GM18505 (cell line): ENCODE results near the gene PELI2.

Source experiments
- ATAC-seq: cut with Tn5 transposase; IDR thresholded peaks from one replicate; pipeline ENCODE4 v1.9.1; 2021; ENCODE audit not compliant: unreplicated experiment
- POLR2A ChIP-seq: IDR thresholded peaks from 4 replicates; pipeline ENCODE4 v1.6.1; 2011; ENCODE audit warnings: borderline replicate concordance; ENCODE audit not compliant: insufficient read depth, insufficient read length; ENCODE audit errors: extremely low read depth

Gene PELI2

GRCh38 chr14:56142314-56142713 lies 24.1 kb downstream of the PELI2 start:
- TF ChIP-seq POLR2A, result no peak
- no peak for ATAC-seq

DNA sequence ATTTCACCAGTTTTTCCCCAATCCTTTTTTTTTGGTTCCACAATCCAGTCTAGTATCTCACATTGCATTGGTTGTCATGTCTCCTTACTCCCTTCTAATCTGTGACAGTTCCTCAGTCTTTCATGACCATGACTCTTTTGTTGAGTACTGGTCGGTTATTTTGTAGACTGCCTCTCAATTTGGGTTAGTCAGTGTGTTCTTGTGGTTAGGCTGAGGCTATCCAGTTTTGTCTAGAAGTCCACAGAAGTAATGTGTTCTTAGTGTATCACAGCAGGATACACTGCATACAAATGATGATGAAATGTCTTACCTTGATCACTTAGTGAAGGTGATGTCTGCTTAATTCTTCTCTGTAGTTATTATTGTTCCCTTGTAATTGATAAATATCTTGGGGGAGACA lies 24.8 kb downstream of the PELI2 start:
- no peak for TF ChIP-seq POLR2A
- no peak for ATAC-seq

DNA sequence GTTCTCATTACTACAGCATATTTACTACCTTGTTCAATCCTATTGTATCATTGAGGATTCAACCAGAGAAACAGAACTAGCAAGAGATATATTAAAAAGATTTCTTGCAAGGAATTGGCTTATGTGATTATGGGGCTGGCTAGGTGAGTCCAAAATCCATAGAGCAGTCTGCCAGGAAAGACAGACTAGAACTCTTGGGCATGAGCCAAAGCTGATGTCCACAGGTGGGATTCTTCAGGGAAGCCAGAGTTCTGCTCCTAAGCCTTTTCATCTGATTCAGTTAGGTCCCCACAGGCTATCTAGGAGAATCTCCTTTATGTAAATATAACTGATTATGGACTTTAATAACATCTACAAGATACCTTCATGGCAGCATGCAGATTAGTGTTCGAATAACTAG lies 26.0 kb downstream of the PELI2 start:
- TF ChIP-seq POLR2A, result no peak
- ATAC-seq, result no peak

DNA sequence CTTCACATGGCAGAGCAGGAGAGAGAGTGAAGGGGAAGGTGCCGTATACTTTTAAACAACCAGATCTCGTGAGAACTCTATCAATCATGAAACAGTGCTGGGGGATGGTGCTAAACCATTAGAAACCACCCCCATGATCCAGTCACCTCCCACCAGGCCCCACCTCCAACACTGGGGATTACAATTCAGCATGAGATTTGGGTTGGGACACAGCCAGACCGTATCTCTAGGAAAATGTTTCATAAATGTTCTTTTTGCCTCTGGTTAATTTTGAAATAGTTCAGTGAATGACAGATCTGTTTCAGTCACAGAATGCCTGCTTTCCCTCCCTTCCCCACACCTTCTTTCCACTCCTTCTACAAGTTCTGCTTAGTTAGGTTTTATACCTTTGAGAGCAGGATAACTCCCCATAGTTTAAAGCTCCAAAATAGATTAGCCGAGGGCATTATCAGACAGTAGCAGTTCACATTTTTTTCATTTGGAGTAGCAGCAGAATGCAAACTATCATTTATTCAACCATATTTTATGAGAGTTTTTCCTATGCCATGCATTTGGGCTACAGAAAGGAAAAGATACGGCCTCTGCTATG lies 27.1 kb downstream of the PELI2 start:
- no peak for ATAC-seq
- TF ChIP-seq POLR2A, result no peak

DNA sequence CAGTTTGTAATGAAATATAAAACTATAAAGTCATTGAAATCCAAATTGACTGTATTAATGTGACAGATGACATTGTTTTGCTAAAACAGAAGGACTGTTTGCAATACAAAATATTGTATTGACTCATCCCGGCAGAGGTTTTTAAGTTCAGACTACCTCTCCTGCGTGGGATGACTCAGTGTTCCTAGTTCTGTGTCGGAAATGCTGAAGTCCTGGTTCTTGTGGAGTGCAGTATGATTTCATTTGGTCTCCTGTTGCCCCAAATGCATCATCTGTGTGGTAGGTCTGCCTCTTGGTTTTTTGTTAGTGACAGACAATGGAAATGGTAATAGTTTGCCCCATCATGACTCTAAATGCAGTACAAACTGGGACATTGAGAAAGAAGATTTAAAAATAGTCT lies 27.8 kb downstream of the PELI2 start:
- ATAC-seq, result no peak
- TF ChIP-seq POLR2A, result no peak

GRCh38 chr14:56147449-56147848 lies 29.2 kb downstream of the PELI2 start:
- ATAC-seq, result no peak
- TF ChIP-seq POLR2A, result no peak

GRCh38 chr14:56147986-56148901 lies 30.0 kb downstream of the PELI2 start:
- ATAC-seq, result no peak
- TF ChIP-seq POLR2A, result no peak

- ATAC-seq, result no peak
- no peak for TF ChIP-seq POLR2A
These were observed 30.9 kb downstream of the PELI2 start for GRCh38 chr14:56149151-56149550.

- TF ChIP-seq POLR2A, result no peak
- no peak for ATAC-seq
These were observed 31.8 kb downstream of the PELI2 start for GRCh38 chr14:56149995-56150394.

DNA sequence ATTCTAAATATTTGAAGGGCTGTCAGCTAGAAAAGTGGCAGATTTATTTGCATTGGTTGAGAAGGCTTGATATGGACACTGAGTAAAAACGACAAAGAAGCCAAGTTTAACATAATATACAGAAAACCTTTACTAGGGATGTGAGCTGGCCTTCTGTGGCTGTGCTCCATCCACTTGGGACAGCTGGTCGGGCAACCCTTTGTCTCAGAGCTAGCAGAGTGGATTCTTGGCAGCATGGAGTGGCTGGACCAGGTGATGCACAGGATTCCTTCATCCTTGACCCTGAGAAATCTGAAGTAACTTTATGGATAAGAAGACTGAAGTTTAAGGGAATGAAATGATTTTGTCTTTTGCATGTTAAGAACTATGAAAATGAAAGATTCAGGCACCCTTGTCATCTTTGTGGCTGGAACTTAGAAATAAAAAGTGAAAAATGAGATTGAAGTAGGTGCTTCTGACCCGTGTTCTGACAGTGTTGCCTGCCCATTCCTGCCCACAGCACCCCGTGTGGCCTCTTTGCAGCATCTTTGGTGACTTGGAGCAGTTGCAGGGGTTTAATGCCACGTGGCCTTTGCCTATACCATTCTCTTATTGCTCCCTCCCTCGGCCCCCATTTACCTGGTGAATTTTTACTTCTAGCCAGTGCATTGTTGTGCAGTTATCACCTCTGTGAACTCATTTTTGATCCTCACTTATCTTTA lies 32.6 kb downstream of the PELI2 start:
- no peak for ATAC-seq
- no peak for TF ChIP-seq POLR2A

DNA sequence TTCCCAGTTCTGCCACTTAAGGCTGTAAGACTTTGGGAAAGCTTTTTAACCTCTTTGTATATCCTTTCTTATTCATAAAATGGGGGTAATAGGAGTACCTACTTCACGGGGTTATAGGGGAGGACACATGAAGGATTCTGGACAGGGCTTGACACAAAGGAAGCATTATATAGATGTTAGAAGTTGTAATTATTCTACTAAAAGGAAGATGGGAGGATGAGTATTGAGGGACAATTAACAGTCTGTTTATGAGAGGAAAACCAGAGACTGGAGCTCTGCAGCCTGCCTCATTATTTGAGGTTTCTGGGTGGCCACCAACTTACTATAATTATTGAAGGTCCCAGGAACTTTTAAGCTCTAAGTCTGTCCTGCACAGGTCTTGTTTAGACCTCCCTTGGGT lies 34.0 kb downstream of the PELI2 start:
- no peak for ATAC-seq
- TF ChIP-seq POLR2A, result no peak

GRCh38 chr14:56153267-56153666 lies 35.1 kb downstream of the PELI2 start:
- no peak for TF ChIP-seq POLR2A
- ATAC-seq, result no peak

DNA sequence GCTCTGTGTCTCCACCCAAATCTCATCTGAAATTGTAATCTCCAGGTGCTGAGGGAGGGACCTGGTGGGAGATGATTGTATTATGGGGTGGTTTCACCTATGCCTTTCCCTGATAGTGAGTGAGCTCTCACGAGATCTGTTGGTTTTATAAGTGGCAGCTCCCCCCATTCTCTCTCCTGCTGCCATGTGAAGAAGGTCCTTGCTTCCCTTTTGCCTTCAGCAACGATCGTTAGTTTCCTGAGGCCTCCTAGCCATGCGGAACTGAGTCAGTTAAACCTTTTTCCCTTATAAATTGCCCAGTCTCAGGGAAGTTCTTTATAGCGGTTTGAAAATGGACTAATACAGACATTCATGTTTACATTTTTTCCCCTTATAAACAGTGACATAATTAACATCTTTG lies 36.1 kb downstream of the PELI2 start:
- no peak for ATAC-seq
- TF ChIP-seq POLR2A, result no peak

DNA sequence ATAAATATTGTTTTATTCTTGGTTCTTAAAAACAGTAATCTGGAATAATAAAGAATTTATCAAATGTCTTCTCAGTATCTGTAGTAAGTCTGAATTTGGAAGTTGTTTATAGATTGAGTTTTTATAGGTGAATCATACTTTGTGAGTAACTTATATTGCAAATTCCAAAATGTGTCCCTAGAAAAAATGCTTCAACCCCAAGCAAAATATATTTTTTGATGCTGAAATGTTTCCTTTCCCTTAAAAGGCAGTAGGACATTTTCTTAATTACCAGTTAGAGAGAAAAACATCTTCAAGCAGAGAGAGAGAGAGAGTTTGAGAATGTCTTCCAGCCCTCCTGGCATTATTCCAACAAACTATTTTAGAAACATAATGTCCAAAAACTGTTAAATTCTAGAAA lies 37.9 kb downstream of the PELI2 start:
- ATAC-seq, result no peak
- TF ChIP-seq POLR2A, result no peak
